Body of pancreas (tissue), 4 donors: ENCODE measurements around the gene RBM12.

Source experiments
- POLR2A ChIP-seq, 3 donors: fragments of 450-650 bp; IDR thresholded peaks; one replicate each; pipeline ENCODE4 v1.6.1; 2016; ENCODE audit warnings: antibody characterized with exemption in 3 of 3, mild to moderate bottlenecking in 2 of 3
- TF ChIP-seq, protein P1 (sequence below), 7 experiments: fragments of 450-650 bp in 4 of 7; fragments of 200-600 bp in 3 of 7; sonication (generic) in 3 of 7; IDR thresholded peaks; one replicate each; pipeline ENCODE4 v1.5.1; 2016 to 2019; ENCODE audit warnings: antibody characterized with exemption in 7 of 7

DNA sequence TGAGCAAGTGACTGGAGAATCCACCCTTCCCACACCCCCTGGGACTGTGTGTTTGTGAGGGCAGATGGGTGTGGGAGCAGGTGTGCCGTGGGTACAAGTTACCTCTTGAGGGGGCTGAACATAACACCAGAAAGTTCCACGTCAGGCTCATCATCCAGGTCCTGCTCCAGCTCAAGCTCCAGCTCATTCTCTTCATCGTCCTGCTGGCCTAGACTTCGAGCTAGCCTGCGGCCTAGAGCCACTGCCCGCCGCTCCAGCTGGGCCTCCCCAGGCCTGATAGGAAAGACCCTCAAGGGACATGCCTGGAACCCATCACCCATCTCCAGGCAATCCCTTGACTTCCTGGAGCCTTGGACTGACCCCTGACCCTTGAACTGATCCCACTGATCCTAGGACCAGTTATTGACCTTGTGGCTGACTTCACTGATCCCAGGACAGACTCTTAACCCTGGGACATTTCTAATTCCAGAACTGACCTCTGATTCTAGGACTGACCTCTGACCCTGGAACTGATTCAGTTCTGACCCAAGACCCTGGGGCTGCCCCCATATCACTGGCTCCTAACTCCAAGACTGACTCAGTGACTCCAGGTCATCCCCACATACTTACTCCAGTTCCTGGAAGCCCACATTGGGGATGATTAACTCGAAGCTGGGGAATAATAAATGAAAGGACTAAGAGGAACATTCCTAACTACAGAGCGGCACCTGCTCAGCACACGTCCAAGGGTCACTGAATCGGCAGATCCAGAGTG is 60.8 kb downstream of the RBM12 start:
- TF ChIP-seq, protein P1, sequence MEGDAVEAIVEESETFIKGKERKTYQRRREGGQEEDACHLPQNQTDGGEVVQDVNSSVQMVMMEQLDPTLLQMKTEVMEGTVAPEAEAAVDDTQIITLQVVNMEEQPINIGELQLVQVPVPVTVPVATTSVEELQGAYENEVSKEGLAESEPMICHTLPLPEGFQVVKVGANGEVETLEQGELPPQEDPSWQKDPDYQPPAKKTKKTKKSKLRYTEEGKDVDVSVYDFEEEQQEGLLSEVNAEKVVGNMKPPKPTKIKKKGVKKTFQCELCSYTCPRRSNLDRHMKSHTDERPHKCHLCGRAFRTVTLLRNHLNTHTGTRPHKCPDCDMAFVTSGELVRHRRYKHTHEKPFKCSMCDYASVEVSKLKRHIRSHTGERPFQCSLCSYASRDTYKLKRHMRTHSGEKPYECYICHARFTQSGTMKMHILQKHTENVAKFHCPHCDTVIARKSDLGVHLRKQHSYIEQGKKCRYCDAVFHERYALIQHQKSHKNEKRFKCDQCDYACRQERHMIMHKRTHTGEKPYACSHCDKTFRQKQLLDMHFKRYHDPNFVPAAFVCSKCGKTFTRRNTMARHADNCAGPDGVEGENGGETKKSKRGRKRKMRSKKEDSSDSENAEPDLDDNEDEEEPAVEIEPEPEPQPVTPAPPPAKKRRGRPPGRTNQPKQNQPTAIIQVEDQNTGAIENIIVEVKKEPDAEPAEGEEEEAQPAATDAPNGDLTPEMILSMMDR (IDR thresholded peaks at IDR 0.05), result no peak
- TF ChIP-seq POLR2A (IDR thresholded peaks at IDR 0.05), result no peak
